Activated T-cell treated with anti-CD3 and anti-CD28 coated beads for 48 hours (primary cell): ENCODE data around the gene NT5DC3.

ENCODE experiments used
- DNase-seq: peaks from one replicate; pipeline ENCODE4 v3.0.0-alpha.2; 2020; ENCODE audit warnings: low read depth

NT5DC3 gene

GRCh38 chr12:103840876-103841689, at the start of gene NT5DC3:
Gene NT5DC3 (minus strand): TSS chr12:103841234. CDS start chr12:103841156, 78 bp downstream.
- DNase-seq, result peak; percentile 76

- DNase-seq, result no peak
Measured at GRCh38 chr12:103887738-103888137, 46.7 kb upstream of the NT5DC3 start.

GRCh38 chr12:103886195-103886797, 45.3 kb upstream of the NT5DC3 start:
- DNase-seq, result no peak

GRCh38 chr12:103884316-103884715, 43.3 kb upstream of the NT5DC3 start:
- no peak for DNase-seq

- DNase-seq, result no peak
Measured at GRCh38 chr12:103883908-103884307, 42.9 kb upstream of the NT5DC3 start.

- no peak for DNase-seq
Measured at GRCh38 chr12:103882861-103883596, 42.0 kb upstream of the NT5DC3 start.

- DNase-seq, result no peak
Measured at GRCh38 chr12:103881261-103881660, 40.2 kb upstream of the NT5DC3 start.

- DNase-seq, result no peak
Measured at GRCh38 chr12:103880299-103881142, 39.5 kb upstream of the NT5DC3 start.

GRCh38 chr12:103879878-103880277, 38.8 kb upstream of the NT5DC3 start:
- DNase-seq, result no peak

- no peak for DNase-seq
Measured at GRCh38 chr12:103879048-103879692, 38.1 kb upstream of the NT5DC3 start.

- peak; percentile 44 for DNase-seq
Measured at GRCh38 chr12:103877934-103878510, 37.0 kb upstream of the NT5DC3 start.

- no peak for DNase-seq
Measured at GRCh38 chr12:103877288-103877687, 36.3 kb upstream of the NT5DC3 start.

GRCh38 chr12:103875666-103876065, 34.6 kb upstream of the NT5DC3 start:
- DNase-seq, result no peak

GRCh38 chr12:103868215-103868614, 27.2 kb upstream of the NT5DC3 start:
- no peak for DNase-seq

- no peak for DNase-seq
Measured at GRCh38 chr12:103865151-103865730, 24.2 kb upstream of the NT5DC3 start.

- DNase-seq, result no peak
Measured at GRCh38 chr12:103864710-103865109, 23.7 kb upstream of the NT5DC3 start.

- DNase-seq, result no peak
Measured at GRCh38 chr12:103858953-103859601, 18.0 kb upstream of the NT5DC3 start.

GRCh38 chr12:103858335-103858734, 17.3 kb upstream of the NT5DC3 start:
- DNase-seq, result no peak

- DNase-seq, result no peak
Measured at GRCh38 chr12:103857164-103857563, 16.1 kb upstream of the NT5DC3 start.
